Fibroblast of mammary gland (primary cell): Measurements from ENCODE around the gene RTN1.

ENCODE experiments used
- DNase-seq: peaks from one replicate; pipeline ENCODE4 v3.0.0-alpha.2; 2010; ENCODE audit warnings: low read depth
- H3K4me3 ChIP-seq: 2 replicates; pipeline ENCODE4 v1.5.1; 2011; ENCODE audit warnings: low read depth, mild to moderate bottlenecking, low read length, moderate library complexity; ENCODE audit not compliant: control insufficient read depth
- CTCF ChIP-seq: conservative IDR thresholded peaks from 2 replicates; pipeline ENCODE4 v1.5.1; 2011; ENCODE audit warnings: low read depth, low read length, inconsistent platforms; ENCODE audit not compliant: control insufficient read depth, insufficient read depth

The RTN1 gene

GRCh38 chr14:59828276-59828675, 42.3 kb downstream of the RTN1 start:
- TF ChIP-seq CTCF, result no peak
- H3K4me3 ChIP-seq, result no peak overlapping the region
- no peak for DNase-seq

- TF ChIP-seq CTCF, result no peak
- no peak overlapping the region for H3K4me3 ChIP-seq
- no peak for DNase-seq
Measured at GRCh38 chr14:59827401-59827800, 43.2 kb downstream of the RTN1 start.

DNA sequence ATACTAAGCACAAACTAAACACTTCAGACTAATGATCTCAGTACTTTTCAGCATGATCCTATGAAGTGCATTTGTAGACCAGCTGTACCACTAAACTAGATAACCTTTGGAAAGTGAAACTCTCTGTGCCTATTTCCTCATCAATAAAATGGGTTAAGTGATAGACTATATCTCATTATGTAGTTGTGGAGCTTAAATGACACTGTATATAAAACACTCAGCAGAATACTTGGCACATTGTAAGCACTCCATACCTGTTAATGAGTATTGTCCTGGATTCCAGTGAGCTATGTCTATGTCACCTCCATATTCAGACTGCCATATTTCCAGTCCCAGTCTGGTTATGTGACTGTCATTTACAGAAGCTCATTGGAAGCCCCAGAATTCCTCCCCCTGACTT, 44.4 kb downstream of the RTN1 start:
- DNase-seq, result no peak
- H3K4me3 ChIP-seq, result no peak overlapping the region
- TF ChIP-seq CTCF, result no peak

DNA sequence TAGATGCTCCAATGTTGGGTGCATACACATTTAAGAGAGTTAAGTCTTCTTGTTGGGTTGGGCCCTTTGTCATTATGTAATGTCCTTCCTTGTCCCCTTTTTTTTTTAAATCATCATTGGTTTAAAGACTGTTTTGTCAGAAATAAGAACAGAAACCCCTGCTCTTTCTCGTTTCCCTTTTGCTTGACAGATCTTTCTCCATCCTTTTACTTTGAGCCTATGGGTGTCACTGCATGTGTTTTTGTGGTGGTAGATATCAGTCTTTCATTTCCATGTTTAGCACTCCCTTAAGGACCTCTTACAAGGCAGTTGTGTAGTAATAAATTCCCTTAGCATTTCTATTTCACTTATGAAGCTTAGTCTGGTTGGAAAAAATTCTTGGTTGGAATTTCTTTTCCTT, 47.4 kb downstream of the RTN1 start:
- no peak overlapping the region for H3K4me3 ChIP-seq

GRCh38 chr14:59819446-59820088, 51.0 kb downstream of the RTN1 start:
- no peak for DNase-seq
- H3K4me3 ChIP-seq, result no peak overlapping the region
- TF ChIP-seq CTCF, result no peak

More for the DNA sequence above, 47.4 kb downstream of the RTN1 start:
- DNase-seq, result no peak
- TF ChIP-seq CTCF, result no peak

- TF ChIP-seq CTCF, result no peak
- no peak for DNase-seq
- H3K4me3 ChIP-seq, result no peak overlapping the region
Measured at GRCh38 chr14:59816941-59817340, 53.6 kb downstream of the RTN1 start.

DNA sequence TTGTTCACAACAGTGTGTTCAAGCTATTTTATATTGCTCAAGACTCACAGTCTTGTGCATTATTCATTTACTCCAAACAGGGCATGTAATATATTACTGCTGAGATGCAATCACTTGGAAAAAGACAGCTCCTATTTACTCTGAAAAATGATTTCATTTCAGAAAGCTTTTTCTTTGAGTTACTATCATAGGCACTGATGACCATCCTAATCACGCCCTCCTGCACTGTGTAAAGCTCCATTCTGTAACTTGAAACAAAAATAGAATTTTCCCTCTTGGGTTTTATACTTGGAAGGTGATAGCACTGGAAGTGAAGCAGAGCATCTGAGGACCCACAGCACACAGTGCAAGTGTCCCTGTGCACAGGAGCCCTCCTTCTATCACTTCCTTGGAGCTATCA, 55.6 kb downstream of the RTN1 start:
- no peak for DNase-seq
- no peak for TF ChIP-seq CTCF
- no peak overlapping the region for H3K4me3 ChIP-seq
